ENCODE data around the gene GPSM3. TPM values are rescaled to one million over a fixed set of nuclear protein-coding genes. Genes with fewer than 3 reads are reported as not detected.

GPSM3 gene
- total and polyA plus RNA-seq, 4 donors: 4.6 to 9.9 (median 9.5) TPM

GRCh38 chr6:32208996-32209395 is 16.6 kb upstream of the GPSM3 start:
- no peaks in the 10 kb centered on the region for H3K27me3 ChIP-seq (ENCODE audit: control insufficient read depth, insufficient read depth, low read length)
- no CpG with 5 or more reads among the region's 1 CpG for WGBS (ENCODE audit: insufficient coverage)
- DNase-seq (ENCODE audit: low read depth in 4 of 6, low spot score in 6 of 6): no peak
- no peaks in the 10 kb centered on the region for H3K9me3 ChIP-seq (ENCODE audit: control insufficient read depth, insufficient read depth, low read length)
- H3K4me1 ChIP-seq (ENCODE audit: control insufficient read depth, insufficient read depth, low read length): peaks cover under 1% of the 10 kb centered on the region
- no peaks in the 10 kb centered on the region for H3K36me3 ChIP-seq (ENCODE audit: control insufficient read depth, insufficient read depth, low read length)
- no peak overlapping the region for H3K27ac ChIP-seq (ENCODE audit: low read depth, low read length)
- H3K4me3 ChIP-seq (ENCODE audit: low read depth, low read length): no peak overlapping the region

- H3K4me3 ChIP-seq (ENCODE audit: low read depth, low read length): no peak overlapping the region
- WGBS (ENCODE audit: insufficient coverage): 94% methylated on average over 3 of the region's 3 CpGs
- H3K36me3 ChIP-seq (ENCODE audit: control insufficient read depth, insufficient read depth, low read length): no peaks in the 10 kb centered on the region
- H3K9me3 ChIP-seq (ENCODE audit: control insufficient read depth, insufficient read depth, low read length): no peaks in the 10 kb centered on the region
- H3K27ac ChIP-seq (ENCODE audit: low read depth, low read length): no peak overlapping the region
- peaks cover 12% of the 10 kb centered on the region for H3K4me1 ChIP-seq (ENCODE audit: control insufficient read depth, insufficient read depth, low read length)
- DNase-seq (ENCODE audit: low read depth in 4 of 6, low spot score in 6 of 6): no peak
- H3K27me3 ChIP-seq (ENCODE audit: control insufficient read depth, insufficient read depth, low read length): no peaks in the 10 kb centered on the region
Measured at GRCh38 chr6:32204268-32204715, 11.8 kb upstream of the GPSM3 start.

GRCh38 chr6:32203426-32204267 is 11.2 kb upstream of the GPSM3 start:
- peaks cover 12% of the 10 kb centered on the region for H3K4me1 ChIP-seq (ENCODE audit: control insufficient read depth, insufficient read depth, low read length)
- 62% methylated on average over 8 of the region's 9 CpGs for WGBS (ENCODE audit: insufficient coverage)
- H3K9me3 ChIP-seq (ENCODE audit: control insufficient read depth, insufficient read depth, low read length): no peaks in the 10 kb centered on the region
- H3K36me3 ChIP-seq (ENCODE audit: control insufficient read depth, insufficient read depth, low read length): no peaks in the 10 kb centered on the region
- no peaks in the 10 kb centered on the region for H3K27me3 ChIP-seq (ENCODE audit: control insufficient read depth, insufficient read depth, low read length)
- no peak overlapping the region for H3K4me3 ChIP-seq (ENCODE audit: low read depth, low read length)
- DNase-seq (ENCODE audit: low read depth in 4 of 6, low spot score in 6 of 6): peak in 2 of 6 donors; percentile 64 to 72
- no peak overlapping the region for H3K27ac ChIP-seq (ENCODE audit: low read depth, low read length)

GRCh38 chr6:32202186-32202585 is 9.7 kb upstream of the GPSM3 start:
- H3K27ac ChIP-seq (ENCODE audit: low read depth, low read length): no peak overlapping the region
- WGBS (ENCODE audit: insufficient coverage): 84% methylated on average over 5 of the region's 9 CpGs

GRCh38 chr6:32200711-32201475 is 8.4 kb upstream of the GPSM3 start:
- Histone ChIP-seq H3K27me3 (ENCODE audit: control insufficient read depth, insufficient read depth, low read length) (no peaks in the 10 kb centered on the region), H3K27ac (ENCODE audit: low read depth, low read length) (no peak overlapping the region), H3K36me3 (ENCODE audit: control insufficient read depth, insufficient read depth, low read length) (no peaks in the 10 kb centered on the region), H3K9me3 (ENCODE audit: control insufficient read depth, insufficient read depth, low read length) (no peaks in the 10 kb centered on the region), H3K4me3 (ENCODE audit: low read depth, low read length) (no peak overlapping the region), H3K4me1 (ENCODE audit: control insufficient read depth, insufficient read depth, low read length) (peaks cover 31% of the 10 kb centered on the region)
- DNase-seq (ENCODE audit: low read depth in 4 of 6, low spot score in 6 of 6): no peak
- WGBS (ENCODE audit: insufficient coverage): 83% methylated on average over 12 of the region's 13 CpGs

More at GRCh38 chr6:32202186-32202585, 9.7 kb upstream of the GPSM3 start:
- Histone ChIP-seq H3K27me3 (ENCODE audit: control insufficient read depth, insufficient read depth, low read length) (no peaks in the 10 kb centered on the region), H3K9me3 (ENCODE audit: control insufficient read depth, insufficient read depth, low read length) (no peaks in the 10 kb centered on the region), H3K4me3 (ENCODE audit: low read depth, low read length) (no peak overlapping the region), H3K4me1 (ENCODE audit: control insufficient read depth, insufficient read depth, low read length) (peaks cover 18% of the 10 kb centered on the region), H3K36me3 (ENCODE audit: control insufficient read depth, insufficient read depth, low read length) (no peaks in the 10 kb centered on the region)
- DNase-seq (ENCODE audit: low read depth in 4 of 6, low spot score in 6 of 6): no peak

GRCh38 chr6:32198866-32199265 is 6.4 kb upstream of the GPSM3 start:
- H3K9me3 ChIP-seq (ENCODE audit: control insufficient read depth, insufficient read depth, low read length): no peaks in the 10 kb centered on the region
- no peaks in the 10 kb centered on the region for H3K27me3 ChIP-seq (ENCODE audit: control insufficient read depth, insufficient read depth, low read length)
- no peak overlapping the region for H3K4me3 ChIP-seq (ENCODE audit: low read depth, low read length)
- H3K27ac ChIP-seq (ENCODE audit: low read depth, low read length): no peak overlapping the region
- no peaks in the 10 kb centered on the region for H3K36me3 ChIP-seq (ENCODE audit: control insufficient read depth, insufficient read depth, low read length)
- WGBS (ENCODE audit: insufficient coverage): 89% methylated on average over 17 of the region's 17 CpGs
- DNase-seq (ENCODE audit: low read depth in 4 of 6, low spot score in 6 of 6): no peak
- H3K4me1 ChIP-seq (ENCODE audit: control insufficient read depth, insufficient read depth, low read length): peaks cover 40% of the 10 kb centered on the region

- peaks cover 35% of the 10 kb centered on the region for H3K4me1 ChIP-seq (ENCODE audit: control insufficient read depth, insufficient read depth, low read length)
- H3K27me3 ChIP-seq (ENCODE audit: control insufficient read depth, insufficient read depth, low read length): no peaks in the 10 kb centered on the region
- 71% methylated on average over 1 of the region's 3 CpGs for WGBS (ENCODE audit: insufficient coverage)
- no peaks in the 10 kb centered on the region for H3K9me3 ChIP-seq (ENCODE audit: control insufficient read depth, insufficient read depth, low read length)
- H3K36me3 ChIP-seq (ENCODE audit: control insufficient read depth, insufficient read depth, low read length): no peaks in the 10 kb centered on the region
- no peak overlapping the region for H3K4me3 ChIP-seq (ENCODE audit: low read depth, low read length)
- H3K27ac ChIP-seq (ENCODE audit: low read depth, low read length): no peak overlapping the region
- no peak for DNase-seq (ENCODE audit: low read depth in 4 of 6, low spot score in 6 of 6)
Measured at GRCh38 chr6:32198345-32198696, 5.9 kb upstream of the GPSM3 start.

GRCh38 chr6:32196682-32197616 is 4.5 kb upstream of the GPSM3 start:
- H3K4me3 ChIP-seq (ENCODE audit: low read depth, low read length): peak overlapping the region; percentile 88
- no peaks in the 10 kb centered on the region for H3K9me3 ChIP-seq (ENCODE audit: control insufficient read depth, insufficient read depth, low read length)
- 5% methylated on average over 23 of the region's 28 CpGs for WGBS (ENCODE audit: insufficient coverage)
- peak overlapping the region; percentile 100 for H3K27ac ChIP-seq (ENCODE audit: low read depth, low read length)
- no peaks in the 10 kb centered on the region for H3K27me3 ChIP-seq (ENCODE audit: control insufficient read depth, insufficient read depth, low read length)
- H3K4me1 ChIP-seq (ENCODE audit: control insufficient read depth, insufficient read depth, low read length): peaks cover 36% of the 10 kb centered on the region
- peak in 2 of 6 donors; percentile 65 to 73 for DNase-seq (ENCODE audit: low read depth in 4 of 6, low spot score in 6 of 6)
- H3K36me3 ChIP-seq (ENCODE audit: control insufficient read depth, insufficient read depth, low read length): no peaks in the 10 kb centered on the region
